Endothelial cell (in vitro differentiated cells): ENCODE data around the gene RUNX2. TPM values are rescaled to one million over a fixed set of nuclear protein-coding genes. Genes with fewer than 3 reads are reported as not detected.

ENCODE experiments used
- DNase-seq: peaks from one replicate; pipeline ENCODE4 v3.0.0; 2021; ENCODE audit warnings: low spot score
- H3K27ac Mint-ChIP-seq: one replicate; pipeline ENCODE4 v1.8.0; 2021; ENCODE audit warnings: mixed read lengths, inconsistent platforms; ENCODE audit not compliant: unreplicated experiment
- H3K27me3 Mint-ChIP-seq: one replicate; pipeline ENCODE4 v1.8.0; 2021; ENCODE audit warnings: mild to moderate bottlenecking, moderate library complexity, mixed read lengths, inconsistent platforms; ENCODE audit not compliant: unreplicated experiment
- H3K36me3 Mint-ChIP-seq: one replicate; pipeline ENCODE4 v1.8.0; 2021; ENCODE audit warnings: mild to moderate bottlenecking, low read depth, mixed read lengths, inconsistent platforms; ENCODE audit not compliant: unreplicated experiment
- H3K4me1 Mint-ChIP-seq: one replicate; pipeline ENCODE4 v1.8.0; 2021; ENCODE audit warnings: mild to moderate bottlenecking, mixed read lengths, inconsistent platforms; ENCODE audit not compliant: unreplicated experiment
- H3K4me3 Mint-ChIP-seq: one replicate; pipeline ENCODE4 v1.8.0; 2021; ENCODE audit warnings: mild to moderate bottlenecking, mixed read lengths, inconsistent platforms; ENCODE audit not compliant: unreplicated experiment
- H3K9me3 Mint-ChIP-seq: one replicate; pipeline ENCODE4 v1.8.0; 2021; ENCODE audit warnings: mixed read lengths, inconsistent platforms; ENCODE audit not compliant: unreplicated experiment
- total RNA-seq: library from RNA; stranded (reverse); fragmentation: NEBNext Ultra II Directional; extraction: Animal tissue kit (Norgen Biotek cat#: 25700); gene quantifications from one replicate; pipeline ENCODE4 v1.2.1, GENCODE V29; 2021; ENCODE audit not compliant: unreplicated experiment
- TF ChIP-seq, protein P1 (sequence below): fragments of 200-600 bp; sonication (generic); IDR thresholded peaks from one replicate; pipeline ENCODE4 v1.5.0; 2021; ENCODE audit warnings: antibody characterized with exemption; ENCODE audit not compliant: unreplicated experiment

The RUNX2 gene
- total RNA-seq, 1 donor from 2014 or later: 1.8 TPM

DNA sequence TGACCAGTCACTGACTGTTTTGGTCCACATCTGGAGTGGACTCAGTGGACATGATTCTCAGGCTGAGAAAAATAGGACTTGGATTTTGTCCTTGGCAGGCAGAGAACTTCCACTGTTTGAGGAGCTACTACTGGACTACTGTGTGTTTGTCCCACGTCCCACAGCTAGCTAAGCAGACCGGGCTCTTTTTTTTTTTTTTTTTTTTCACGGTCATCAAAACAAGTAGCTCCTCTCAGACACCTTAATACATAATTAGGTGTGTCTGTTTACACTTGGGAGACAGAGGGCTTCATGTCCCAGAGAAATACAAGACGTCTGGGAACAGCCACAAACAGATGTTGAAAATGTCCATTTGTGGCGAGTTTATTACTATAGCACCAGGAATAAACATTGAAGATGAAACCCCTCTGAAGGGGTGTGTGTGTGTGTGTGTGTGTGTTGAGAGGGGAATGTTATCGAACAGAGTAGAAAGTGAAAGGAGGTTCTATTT, 204.6 kb downstream of the RUNX2 start:
- Mint-ChIP-seq H3K36me3 (no peaks in the 10 kb centered on the region), H3K27ac (no peak overlapping the region), H3K4me1 (peaks cover 24% of the 10 kb centered on the region), H3K4me3 (no peak overlapping the region), H3K9me3 (no peaks in the 10 kb centered on the region), H3K27me3 (no peaks in the 10 kb centered on the region)
- DNase-seq: no peak
- TF ChIP-seq, protein P1, sequence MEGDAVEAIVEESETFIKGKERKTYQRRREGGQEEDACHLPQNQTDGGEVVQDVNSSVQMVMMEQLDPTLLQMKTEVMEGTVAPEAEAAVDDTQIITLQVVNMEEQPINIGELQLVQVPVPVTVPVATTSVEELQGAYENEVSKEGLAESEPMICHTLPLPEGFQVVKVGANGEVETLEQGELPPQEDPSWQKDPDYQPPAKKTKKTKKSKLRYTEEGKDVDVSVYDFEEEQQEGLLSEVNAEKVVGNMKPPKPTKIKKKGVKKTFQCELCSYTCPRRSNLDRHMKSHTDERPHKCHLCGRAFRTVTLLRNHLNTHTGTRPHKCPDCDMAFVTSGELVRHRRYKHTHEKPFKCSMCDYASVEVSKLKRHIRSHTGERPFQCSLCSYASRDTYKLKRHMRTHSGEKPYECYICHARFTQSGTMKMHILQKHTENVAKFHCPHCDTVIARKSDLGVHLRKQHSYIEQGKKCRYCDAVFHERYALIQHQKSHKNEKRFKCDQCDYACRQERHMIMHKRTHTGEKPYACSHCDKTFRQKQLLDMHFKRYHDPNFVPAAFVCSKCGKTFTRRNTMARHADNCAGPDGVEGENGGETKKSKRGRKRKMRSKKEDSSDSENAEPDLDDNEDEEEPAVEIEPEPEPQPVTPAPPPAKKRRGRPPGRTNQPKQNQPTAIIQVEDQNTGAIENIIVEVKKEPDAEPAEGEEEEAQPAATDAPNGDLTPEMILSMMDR: no peak

- DNase-seq: no peak
- no peaks in the 10 kb centered on the region for H3K27me3 Mint-ChIP-seq
- no peaks in the 10 kb centered on the region for H3K9me3 Mint-ChIP-seq
- H3K27ac Mint-ChIP-seq: no peak overlapping the region
- H3K36me3 Mint-ChIP-seq: no peaks in the 10 kb centered on the region
- peaks cover 27% of the 10 kb centered on the region for H3K4me1 Mint-ChIP-seq
- no peak overlapping the region for H3K4me3 Mint-ChIP-seq
- TF ChIP-seq, protein P1: no peak
Measured at GRCh38 chr6:45533386-45533785, 205.3 kb downstream of the RUNX2 start.

DNA sequence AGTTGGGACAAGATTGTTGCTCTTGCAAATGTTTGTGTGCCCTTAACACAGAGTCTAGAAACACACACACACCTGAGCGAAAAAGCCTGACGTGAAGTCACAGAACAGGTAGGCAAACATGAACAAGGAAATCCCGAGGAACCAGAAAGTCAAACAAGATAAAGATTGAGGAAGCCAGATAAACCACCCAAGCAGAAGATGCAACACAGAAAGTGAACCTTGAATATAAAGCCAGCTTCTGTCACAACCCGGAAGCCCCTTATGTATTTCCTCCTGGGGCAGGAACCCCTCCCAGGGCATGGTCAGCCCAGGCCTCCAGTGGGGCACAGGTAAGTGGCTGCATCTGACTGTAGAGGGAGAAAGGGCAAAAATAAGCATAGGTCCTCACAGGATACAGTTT, 207.8 kb downstream of the RUNX2 start:
- TF ChIP-seq, protein P1: no peak
- Mint-ChIP-seq H3K27me3 (no peaks in the 10 kb centered on the region), H3K4me1 (peaks cover 45% of the 10 kb centered on the region), H3K9me3 (no peaks in the 10 kb centered on the region), H3K4me3 (no peak overlapping the region), H3K36me3 (no peaks in the 10 kb centered on the region), H3K27ac (peak overlapping the region; percentile 34)
- DNase-seq: no peak

- DNase-seq: no peak
- TF ChIP-seq, protein P1: no peak
- H3K36me3 Mint-ChIP-seq: no peaks in the 10 kb centered on the region
- no peaks in the 10 kb centered on the region for H3K27me3 Mint-ChIP-seq
- peaks cover 55% of the 10 kb centered on the region for H3K4me1 Mint-ChIP-seq
- H3K4me3 Mint-ChIP-seq: no peak overlapping the region
- no peaks in the 10 kb centered on the region for H3K9me3 Mint-ChIP-seq
- no peak overlapping the region for H3K27ac Mint-ChIP-seq
Measured at GRCh38 chr6:45537539-45537938, 209.4 kb downstream of the RUNX2 start.

DNA sequence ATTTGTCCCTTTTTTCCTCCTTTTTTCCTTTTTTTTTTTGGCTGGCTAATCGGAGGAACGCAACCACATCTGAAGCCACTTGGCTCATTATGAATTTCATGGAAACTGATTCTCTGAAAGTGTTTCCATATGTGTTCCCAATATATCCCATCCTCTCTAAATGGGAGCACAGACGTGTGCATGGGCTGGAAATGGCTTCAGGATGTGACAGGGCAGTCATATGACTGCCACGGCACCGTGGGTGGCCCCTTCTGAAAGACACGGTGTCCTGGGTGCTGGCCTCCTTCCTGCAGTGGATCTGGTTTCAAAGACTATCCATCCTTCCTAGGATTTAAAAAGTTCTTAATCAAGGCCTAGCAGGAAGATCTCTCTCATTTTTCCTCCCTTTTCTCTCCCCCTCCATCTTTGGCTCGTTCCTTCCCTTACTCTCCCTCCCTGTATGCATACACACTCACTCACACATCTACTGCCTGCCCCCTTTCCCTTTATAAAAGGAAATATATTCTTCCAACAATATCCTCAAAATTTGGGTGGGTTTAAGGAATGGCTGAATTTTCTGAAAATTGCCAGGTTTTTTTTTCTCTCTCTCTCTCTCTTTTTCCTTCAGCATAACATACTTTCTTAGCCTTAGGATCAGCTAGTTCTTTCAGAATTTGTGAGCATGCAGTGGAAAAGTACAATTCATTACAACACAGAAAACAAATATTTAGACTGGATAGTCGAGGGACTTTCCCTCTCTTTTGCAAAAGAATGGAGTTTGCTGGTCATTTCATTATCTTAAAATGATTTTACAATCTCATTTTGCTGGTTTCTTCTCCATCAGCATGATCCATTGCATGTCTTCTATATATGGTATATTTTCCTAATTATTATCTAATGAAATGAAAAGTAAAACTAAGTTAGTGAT, 210.8 kb downstream of the RUNX2 start:
- Mint-ChIP-seq H3K4me1 (peaks cover 46% of the 10 kb centered on the region), H3K9me3 (no peaks in the 10 kb centered on the region), H3K27ac (no peak overlapping the region), H3K36me3 (no peaks in the 10 kb centered on the region), H3K4me3 (no peak overlapping the region), H3K27me3 (no peaks in the 10 kb centered on the region)
- TF ChIP-seq, protein P1: no peak
- DNase-seq: no peak
